Measurements from ENCODE around the gene OSBPL2. TPM values are rescaled to one million over a fixed set of nuclear protein-coding genes. Genes with fewer than 3 reads are reported as not detected.

Gene OSBPL2
- total and polyA plus RNA-seq, 2 experiments from 2014 or later: 37.5 to 43.4 TPM

GRCh38 chr20:62314339-62314638 lies 76.0 kb downstream of the OSBPL2 start:
- Histone ChIP-seq H3K9me3 (ENCODE audit: low read depth) (no peaks in the 10 kb centered on the region), H3K27ac (no peak overlapping the region), H3K4me3 (no peak overlapping the region), H3K27me3 (no peaks in the 10 kb centered on the region), H3K36me3 (peaks cover 58% of the 10 kb centered on the region), H3K4me1 (ENCODE audit: low read depth) (no peaks in the 10 kb centered on the region)
- no peak for TF ChIP-seq CTCF (IDR thresholded peaks at IDR 0.05; ENCODE audit: low read depth, low read length)
- no peak for DNase-seq (ENCODE audit: low read depth in 1 of 2, low spot score in 1 of 2)

- Histone ChIP-seq H3K9me3 (ENCODE audit: low read depth) (no peaks in the 10 kb centered on the region), H3K27me3 (no peaks in the 10 kb centered on the region), H3K27ac (no peak overlapping the region), H3K36me3 (peaks cover 62% of the 10 kb centered on the region), H3K4me1 (ENCODE audit: low read depth) (no peaks in the 10 kb centered on the region), H3K4me3 (no peak overlapping the region)
- TF ChIP-seq CTCF (IDR thresholded peaks at IDR 0.05; ENCODE audit: low read depth, low read length): no peak
- no peak for DNase-seq (ENCODE audit: low read depth in 1 of 2, low spot score in 1 of 2)
Measured at GRCh38 chr20:62314711-62315302, 76.5 kb downstream of the OSBPL2 start.

DNA sequence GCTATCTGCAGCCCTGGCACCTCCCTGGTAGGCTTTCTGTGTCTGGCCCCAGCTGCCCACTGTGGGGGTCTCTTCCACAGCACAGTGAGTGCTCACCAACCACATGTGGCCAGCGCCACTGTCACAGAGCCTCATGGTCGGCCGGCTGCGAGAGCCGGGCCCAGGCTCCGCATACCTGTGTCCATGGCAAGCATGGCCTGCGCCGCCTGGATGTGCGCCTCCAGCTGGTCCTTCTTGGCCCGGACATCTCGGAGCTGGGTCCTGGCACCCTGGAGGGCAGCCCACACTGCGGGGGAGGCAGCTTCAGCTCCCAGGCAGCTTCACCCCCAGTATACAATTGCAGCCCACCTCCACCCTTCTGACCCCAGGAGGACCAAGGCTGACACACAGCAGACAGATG lies 77.5 kb downstream of the OSBPL2 start:
- Histone ChIP-seq H3K4me1 (ENCODE audit: low read depth) (no peaks in the 10 kb centered on the region), H3K4me3 (no peak overlapping the region), H3K27me3 (no peaks in the 10 kb centered on the region), H3K36me3 (peaks cover 59% of the 10 kb centered on the region), H3K9me3 (ENCODE audit: low read depth) (no peaks in the 10 kb centered on the region), H3K27ac (no peak overlapping the region)
- DNase-seq (ENCODE audit: low read depth in 1 of 2, low spot score in 1 of 2): no peak
- no peak for TF ChIP-seq CTCF (IDR thresholded peaks at IDR 0.05; ENCODE audit: low read depth, low read length)

DNA sequence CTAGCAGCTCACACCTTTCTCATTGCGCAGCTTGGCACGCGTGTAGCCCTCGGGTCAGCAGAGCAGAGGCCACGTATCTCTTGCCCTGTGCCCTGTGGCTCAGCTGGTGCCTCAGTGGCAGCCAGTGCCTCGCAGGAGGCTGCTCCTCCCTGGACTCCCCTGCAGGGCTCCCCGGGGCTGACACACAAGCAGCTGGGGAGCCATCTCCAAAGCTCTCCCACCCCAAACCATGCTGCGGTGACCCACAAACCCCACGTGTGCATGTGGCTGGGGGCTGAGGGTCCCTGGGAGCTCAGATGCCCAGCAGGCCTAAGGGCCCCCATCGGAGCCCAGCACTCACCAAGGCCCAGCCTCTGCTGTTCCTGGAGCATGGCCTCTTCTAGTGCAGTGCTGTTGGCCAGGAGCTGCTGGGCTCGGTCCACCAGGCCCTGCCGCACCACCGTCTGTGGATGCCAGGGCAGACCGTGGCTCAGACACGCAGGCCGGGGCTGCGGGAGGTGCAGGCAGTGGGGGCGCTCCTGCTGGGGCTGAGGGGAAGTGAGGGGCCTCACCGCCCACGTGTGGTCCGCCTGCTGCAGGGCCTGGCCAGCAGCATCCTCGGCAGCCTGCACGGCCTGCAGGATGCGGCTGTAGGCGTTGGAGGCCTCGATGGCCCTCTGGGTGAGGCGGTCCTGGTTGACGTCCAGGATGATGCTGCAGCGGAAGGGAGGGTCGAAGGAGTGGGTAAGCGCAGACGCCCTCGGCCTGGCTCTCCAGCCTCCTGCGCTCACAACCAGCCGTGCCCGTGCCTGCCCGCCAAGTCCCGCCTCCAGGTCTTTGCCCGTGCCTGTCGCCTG lies 78.2 kb downstream of the OSBPL2 start:
- DNase-seq (ENCODE audit: low read depth in 1 of 2, low spot score in 1 of 2): no peak
- TF ChIP-seq CTCF (IDR thresholded peaks at IDR 0.05; ENCODE audit: low read depth, low read length): no peak
- Histone ChIP-seq H3K27ac (no peak overlapping the region), H3K4me3 (no peak overlapping the region), H3K36me3 (peaks cover 51% of the 10 kb centered on the region), H3K4me1 (ENCODE audit: low read depth) (no peaks in the 10 kb centered on the region), H3K9me3 (ENCODE audit: low read depth) (no peaks in the 10 kb centered on the region), H3K27me3 (no peaks in the 10 kb centered on the region)

DNA sequence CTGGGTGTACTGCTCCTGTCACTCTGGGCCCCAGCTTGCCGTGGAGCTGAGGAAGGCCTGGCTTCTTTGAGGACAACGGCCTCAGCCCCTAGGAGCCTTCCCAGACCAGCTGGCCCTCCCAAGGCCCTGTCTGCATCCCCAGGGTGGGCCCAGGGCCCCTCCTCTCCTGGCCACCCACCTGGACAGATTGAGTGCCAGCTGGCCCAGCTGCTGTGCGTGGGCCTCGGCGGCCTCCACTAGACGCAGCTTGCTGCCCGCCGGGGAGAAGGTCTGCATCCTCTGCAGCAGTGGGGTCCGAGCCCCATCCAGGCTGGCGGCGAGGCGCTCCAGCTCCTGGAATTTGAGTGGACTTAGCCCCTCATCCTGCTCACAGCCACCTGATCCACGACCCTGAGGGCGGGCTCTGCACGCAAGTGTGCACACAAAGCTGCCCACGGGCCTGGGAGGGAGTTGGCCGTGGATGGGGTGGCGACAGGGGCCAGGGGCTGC lies 78.9 kb downstream of the OSBPL2 start:
- Histone ChIP-seq H3K4me1 (ENCODE audit: low read depth) (no peaks in the 10 kb centered on the region), H3K4me3 (no peak overlapping the region), H3K9me3 (ENCODE audit: low read depth) (no peaks in the 10 kb centered on the region), H3K27ac (no peak overlapping the region), H3K36me3 (peaks cover 46% of the 10 kb centered on the region), H3K27me3 (no peaks in the 10 kb centered on the region)
- DNase-seq (ENCODE audit: low read depth in 1 of 2, low spot score in 1 of 2): no peak
- TF ChIP-seq CTCF (IDR thresholded peaks at IDR 0.05; ENCODE audit: low read depth, low read length): no peak
